Loucy (cell line): Measurements from ENCODE around the gene LAPTM5.

Experiments used
- CTCF ChIP-seq: fragments of 200-600 bp; sonication (generic); conservative IDR thresholded peaks from 2 replicates; pipeline ENCODE4 v1.5.1; 2014; ENCODE audit warnings: mild to moderate bottlenecking, antibody characterized with exemption, low read length
- EZH2phosphoT487 ChIP-seq: fragments of 200-600 bp; IDR thresholded peaks from 2 replicates; pipeline ENCODE4 v1.6.1; 2018; ENCODE audit warnings: antibody characterized with exemption, mild to moderate bottlenecking, moderate library complexity, borderline replicate concordance

GRCh38 chr1:30764396-30764795 lies 6.8 kb upstream of the LAPTM5 start:
- TF ChIP-seq CTCF: no peak
- no peak for TF ChIP-seq EZH2phosphoT487
